HL-60 (cell line): Measurements from ENCODE around the gene RAB3GAP1.
"Not testable (repeated sequence)": the region's sequence is repeated elsewhere in the genome, so short reads cannot be mapped to it uniquely, and the experiment has no call there.

ENCODE experiments used
- DNase-seq, 2 experiments: peaks; one replicate each; pipeline ENCODE4 v3.0.0-alpha.2; 2010 to 2020; ENCODE audit warnings: low read depth in 1 of 2, low spot score in 1 of 2
- H3K27ac ChIP-seq: fragments of 250-450 bp; sonication (Bioruptor Pico); replicated peaks from 2 replicates; pipeline ENCODE4 v1.5.1; 2020; ENCODE audit warnings: mild to moderate bottlenecking, moderate library complexity
- H3K27me3 ChIP-seq: fragments of 250-450 bp; sonication (Bioruptor Pico); 2 replicates; pipeline ENCODE4 v1.5.1; 2021; ENCODE audit warnings: mild to moderate bottlenecking, moderate library complexity; ENCODE audit not compliant: insufficient read depth, poor library complexity, severe bottlenecking
- H3K4me3 ChIP-seq: replicated peaks from 2 replicates; pipeline ENCODE4 v1.5.1; 2011; ENCODE audit warnings: mild to moderate bottlenecking, control low read depth, low read length; ENCODE audit not compliant: insufficient read depth
- GABPA ChIP-seq: IDR thresholded peaks from 2 replicates; pipeline ENCODE4 v1.6.1; 2012; ENCODE audit warnings: low read depth
- POLR2AphosphoS5 ChIP-seq: IDR thresholded peaks from 2 replicates; pipeline ENCODE4 v1.6.1; 2012; ENCODE audit warnings: low read depth
- SPI1 ChIP-seq: IDR thresholded peaks from 2 replicates; pipeline ENCODE4 v1.6.1; 2012; ENCODE audit warnings: low read depth, mild to moderate bottlenecking, borderline replicate concordance
- TF ChIP-seq, protein P1 (sequence below): IDR thresholded peaks from 2 replicates; pipeline ENCODE4 v1.6.1; 2012; ENCODE audit warnings: low read depth; ENCODE audit not compliant: insufficient replicate concordance
- TF ChIP-seq, protein P2 (sequence below): IDR thresholded peaks from one replicate; pipeline ENCODE4 v1.5.1; 2011; ENCODE audit warnings: low read length, control low read depth, inconsistent platforms; ENCODE audit not compliant: insufficient read depth

RAB3GAP1 gene

DNA sequence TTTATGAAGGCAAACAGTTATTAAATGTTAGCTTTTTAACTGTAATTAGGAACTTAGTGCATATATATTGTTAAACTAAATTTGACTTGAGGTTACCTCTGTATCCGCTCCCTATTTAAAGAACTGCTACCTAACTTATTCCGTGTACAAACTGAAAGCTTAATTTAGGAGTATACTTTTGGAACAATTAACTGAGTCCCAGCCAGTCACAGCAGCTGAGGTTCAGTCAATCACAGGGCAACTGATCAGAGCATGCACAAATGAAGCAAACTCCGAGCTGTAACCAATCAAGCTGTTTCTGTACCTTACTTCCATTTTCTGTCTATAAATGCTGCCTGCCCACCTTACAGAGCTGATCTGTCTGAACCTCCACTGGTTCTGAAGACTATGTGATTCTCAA lies 61.2 kb downstream of the RAB3GAP1 start:
- Histone ChIP-seq H3K4me3 (no peak overlapping the region), H3K27ac (no peak overlapping the region), H3K27me3 (no peaks in the 10 kb centered on the region)
- DNase-seq: no peak
- TF ChIP-seq POLR2AphosphoS5 (no peak), SPI1 (no peak), GABPA (no peak)
- TF ChIP-seq, protein P1, sequence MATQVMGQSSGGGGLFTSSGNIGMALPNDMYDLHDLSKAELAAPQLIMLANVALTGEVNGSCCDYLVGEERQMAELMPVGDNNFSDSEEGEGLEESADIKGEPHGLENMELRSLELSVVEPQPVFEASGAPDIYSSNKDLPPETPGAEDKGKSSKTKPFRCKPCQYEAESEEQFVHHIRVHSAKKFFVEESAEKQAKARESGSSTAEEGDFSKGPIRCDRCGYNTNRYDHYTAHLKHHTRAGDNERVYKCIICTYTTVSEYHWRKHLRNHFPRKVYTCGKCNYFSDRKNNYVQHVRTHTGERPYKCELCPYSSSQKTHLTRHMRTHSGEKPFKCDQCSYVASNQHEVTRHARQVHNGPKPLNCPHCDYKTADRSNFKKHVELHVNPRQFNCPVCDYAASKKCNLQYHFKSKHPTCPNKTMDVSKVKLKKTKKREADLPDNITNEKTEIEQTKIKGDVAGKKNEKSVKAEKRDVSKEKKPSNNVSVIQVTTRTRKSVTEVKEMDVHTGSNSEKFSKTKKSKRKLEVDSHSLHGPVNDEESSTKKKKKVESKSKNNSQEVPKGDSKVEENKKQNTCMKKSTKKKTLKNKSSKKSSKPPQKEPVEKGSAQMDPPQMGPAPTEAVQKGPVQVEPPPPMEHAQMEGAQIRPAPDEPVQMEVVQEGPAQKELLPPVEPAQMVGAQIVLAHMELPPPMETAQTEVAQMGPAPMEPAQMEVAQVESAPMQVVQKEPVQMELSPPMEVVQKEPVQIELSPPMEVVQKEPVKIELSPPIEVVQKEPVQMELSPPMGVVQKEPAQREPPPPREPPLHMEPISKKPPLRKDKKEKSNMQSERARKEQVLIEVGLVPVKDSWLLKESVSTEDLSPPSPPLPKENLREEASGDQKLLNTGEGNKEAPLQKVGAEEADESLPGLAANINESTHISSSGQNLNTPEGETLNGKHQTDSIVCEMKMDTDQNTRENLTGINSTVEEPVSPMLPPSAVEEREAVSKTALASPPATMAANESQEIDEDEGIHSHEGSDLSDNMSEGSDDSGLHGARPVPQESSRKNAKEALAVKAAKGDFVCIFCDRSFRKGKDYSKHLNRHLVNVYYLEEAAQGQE: no peak
- TF ChIP-seq, protein P2, sequence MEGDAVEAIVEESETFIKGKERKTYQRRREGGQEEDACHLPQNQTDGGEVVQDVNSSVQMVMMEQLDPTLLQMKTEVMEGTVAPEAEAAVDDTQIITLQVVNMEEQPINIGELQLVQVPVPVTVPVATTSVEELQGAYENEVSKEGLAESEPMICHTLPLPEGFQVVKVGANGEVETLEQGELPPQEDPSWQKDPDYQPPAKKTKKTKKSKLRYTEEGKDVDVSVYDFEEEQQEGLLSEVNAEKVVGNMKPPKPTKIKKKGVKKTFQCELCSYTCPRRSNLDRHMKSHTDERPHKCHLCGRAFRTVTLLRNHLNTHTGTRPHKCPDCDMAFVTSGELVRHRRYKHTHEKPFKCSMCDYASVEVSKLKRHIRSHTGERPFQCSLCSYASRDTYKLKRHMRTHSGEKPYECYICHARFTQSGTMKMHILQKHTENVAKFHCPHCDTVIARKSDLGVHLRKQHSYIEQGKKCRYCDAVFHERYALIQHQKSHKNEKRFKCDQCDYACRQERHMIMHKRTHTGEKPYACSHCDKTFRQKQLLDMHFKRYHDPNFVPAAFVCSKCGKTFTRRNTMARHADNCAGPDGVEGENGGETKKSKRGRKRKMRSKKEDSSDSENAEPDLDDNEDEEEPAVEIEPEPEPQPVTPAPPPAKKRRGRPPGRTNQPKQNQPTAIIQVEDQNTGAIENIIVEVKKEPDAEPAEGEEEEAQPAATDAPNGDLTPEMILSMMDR: no peak

DNA sequence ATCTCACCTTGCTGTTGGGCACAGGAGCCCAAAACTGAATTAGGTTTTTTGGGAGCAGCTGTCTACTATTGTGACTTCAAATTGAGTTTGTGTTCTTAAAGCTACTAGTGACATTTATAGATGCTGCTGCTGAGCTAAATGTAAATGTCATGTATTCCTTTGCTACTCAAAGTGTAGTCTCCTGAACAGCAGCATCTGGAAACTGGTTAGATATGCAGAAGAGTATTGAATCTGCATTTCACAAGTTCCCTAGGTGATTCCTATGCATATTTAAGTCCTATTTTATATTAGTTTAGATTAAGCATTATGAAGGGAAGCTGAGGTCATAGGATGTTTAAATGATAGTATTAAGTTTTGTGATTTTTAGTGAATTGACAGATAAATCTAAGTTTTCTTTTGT lies 67.5 kb downstream of the RAB3GAP1 start:
- no peak for DNase-seq
- Histone ChIP-seq H3K27ac (no peak overlapping the region), H3K4me3 (no peak overlapping the region), H3K27me3 (no peaks in the 10 kb centered on the region)
- TF ChIP-seq GABPA (no peak), POLR2AphosphoS5 (no peak), SPI1 (no peak)
- TF ChIP-seq, protein P1: no peak

DNA sequence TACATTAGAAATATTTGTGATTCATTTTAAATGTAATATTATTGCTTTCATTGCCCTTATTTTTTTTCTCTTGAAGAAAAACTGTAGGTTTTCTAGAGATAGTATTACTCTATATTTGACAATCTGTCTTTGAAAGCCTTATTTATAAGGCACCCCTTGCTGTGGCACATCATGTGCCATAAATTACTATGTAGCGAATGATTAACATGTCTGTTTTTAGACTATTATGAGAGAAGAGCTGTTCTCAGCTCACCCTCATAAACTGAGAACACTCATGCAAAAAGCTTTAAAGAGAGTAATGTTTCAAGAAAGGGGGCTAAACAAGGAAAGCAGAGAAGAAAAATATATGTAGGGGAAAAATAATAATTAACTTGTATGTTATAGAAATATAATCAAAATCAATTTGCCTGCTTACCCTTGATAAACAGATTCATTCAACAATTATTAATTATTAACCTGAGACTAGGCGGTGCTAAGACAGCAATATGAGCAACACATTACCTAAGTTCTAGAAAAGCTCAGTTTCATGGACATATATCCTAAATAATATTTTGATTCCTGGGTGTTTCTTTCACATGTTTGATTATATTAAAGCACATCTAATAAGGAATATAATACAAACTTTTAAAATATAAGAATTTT lies 69.0 kb downstream of the RAB3GAP1 start:
- Histone ChIP-seq H3K27me3 (no peaks in the 10 kb centered on the region), H3K27ac (no peak overlapping the region), H3K4me3 (no peak overlapping the region)
- TF ChIP-seq, protein P2: no peak
- TF ChIP-seq POLR2AphosphoS5: no peak
- no peak for TF ChIP-seq GABPA
- TF ChIP-seq, protein P1: no peak
- no peak for TF ChIP-seq SPI1
- no peak for DNase-seq

DNA sequence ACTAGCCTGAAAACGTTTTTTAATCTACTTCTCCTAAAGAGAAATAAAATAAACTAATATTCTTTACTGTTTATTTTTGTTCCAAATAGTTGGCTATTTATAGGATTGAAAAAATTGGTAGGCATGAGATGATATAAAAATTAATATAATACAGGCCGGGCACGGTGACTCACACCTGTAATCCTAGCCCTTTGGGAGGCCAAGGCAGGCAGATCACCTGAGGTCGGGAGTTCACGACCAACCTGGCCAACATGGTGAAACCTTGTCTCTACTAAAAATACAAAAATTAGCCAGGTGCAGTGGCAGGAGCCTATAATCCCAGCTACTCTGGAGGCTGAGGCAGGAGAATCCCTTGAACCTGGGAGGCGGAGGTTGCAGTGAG lies 69.6 kb downstream of the RAB3GAP1 start:
- not testable (repeated sequence) for H3K27ac ChIP-seq, DNase-seq, H3K4me3 ChIP-seq, H3K27me3 ChIP-seq
